Measurements from ENCODE around the gene TTC33. TPM values are rescaled to one million over a fixed set of nuclear protein-coding genes. Genes with fewer than 3 reads are reported as not detected.

Gene TTC33
- polyA plus RNA-seq, 1 of the 3 experiments (the other 2 are of a cell fraction), result 2.2 TPM

DNA sequence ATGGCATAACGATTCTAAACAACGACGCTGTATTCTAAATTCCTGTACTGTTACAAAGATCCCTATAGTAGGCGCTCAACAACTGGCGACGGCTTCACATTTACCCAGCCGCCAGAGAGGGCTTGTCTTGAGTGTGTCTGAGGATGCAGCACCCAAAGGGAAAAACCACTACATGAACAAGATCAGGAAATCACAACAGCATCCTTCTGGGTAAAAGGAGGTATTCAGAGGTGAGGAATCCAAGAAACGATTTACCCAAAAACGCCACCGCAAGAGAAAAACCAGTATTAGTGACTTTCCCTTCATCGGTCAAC, 711 bp downstream of the TTC33 start (continued):
- TF ChIP-seq PBX3 (IDR thresholded peaks at IDR 0.05) (no peak), GATA2 (CRISPR knock-in tag; IDR thresholded peaks at IDR 0.05) (no peak), RCOR1 (IDR thresholded peaks at IDR 0.05; ENCODE audit: low read length) (no peak), JUND (IDR thresholded peaks at IDR 0.05) (no peak)
- TF ChIP-seq, protein P1, sequence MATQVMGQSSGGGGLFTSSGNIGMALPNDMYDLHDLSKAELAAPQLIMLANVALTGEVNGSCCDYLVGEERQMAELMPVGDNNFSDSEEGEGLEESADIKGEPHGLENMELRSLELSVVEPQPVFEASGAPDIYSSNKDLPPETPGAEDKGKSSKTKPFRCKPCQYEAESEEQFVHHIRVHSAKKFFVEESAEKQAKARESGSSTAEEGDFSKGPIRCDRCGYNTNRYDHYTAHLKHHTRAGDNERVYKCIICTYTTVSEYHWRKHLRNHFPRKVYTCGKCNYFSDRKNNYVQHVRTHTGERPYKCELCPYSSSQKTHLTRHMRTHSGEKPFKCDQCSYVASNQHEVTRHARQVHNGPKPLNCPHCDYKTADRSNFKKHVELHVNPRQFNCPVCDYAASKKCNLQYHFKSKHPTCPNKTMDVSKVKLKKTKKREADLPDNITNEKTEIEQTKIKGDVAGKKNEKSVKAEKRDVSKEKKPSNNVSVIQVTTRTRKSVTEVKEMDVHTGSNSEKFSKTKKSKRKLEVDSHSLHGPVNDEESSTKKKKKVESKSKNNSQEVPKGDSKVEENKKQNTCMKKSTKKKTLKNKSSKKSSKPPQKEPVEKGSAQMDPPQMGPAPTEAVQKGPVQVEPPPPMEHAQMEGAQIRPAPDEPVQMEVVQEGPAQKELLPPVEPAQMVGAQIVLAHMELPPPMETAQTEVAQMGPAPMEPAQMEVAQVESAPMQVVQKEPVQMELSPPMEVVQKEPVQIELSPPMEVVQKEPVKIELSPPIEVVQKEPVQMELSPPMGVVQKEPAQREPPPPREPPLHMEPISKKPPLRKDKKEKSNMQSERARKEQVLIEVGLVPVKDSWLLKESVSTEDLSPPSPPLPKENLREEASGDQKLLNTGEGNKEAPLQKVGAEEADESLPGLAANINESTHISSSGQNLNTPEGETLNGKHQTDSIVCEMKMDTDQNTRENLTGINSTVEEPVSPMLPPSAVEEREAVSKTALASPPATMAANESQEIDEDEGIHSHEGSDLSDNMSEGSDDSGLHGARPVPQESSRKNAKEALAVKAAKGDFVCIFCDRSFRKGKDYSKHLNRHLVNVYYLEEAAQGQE (IDR thresholded peaks at IDR 0.05; ENCODE audit: low read depth, low read length), result no peak

GRCh38 chr5:40754381-40755092, 1.2 kb downstream of the TTC33 start:
- TF ChIP-seq GATA2 (CRISPR knock-in tag; IDR thresholded peaks at IDR 0.05), result no peak
- TF ChIP-seq JUND (IDR thresholded peaks at IDR 0.05), result no peak
- no peak for TF ChIP-seq RXRA (IDR thresholded peaks at IDR 0.05; ENCODE audit: borderline replicate concordance, low read depth)
- TF ChIP-seq MXI1 (IDR thresholded peaks at IDR 0.05; ENCODE audit: low read depth, low read length), result no peak
- TF ChIP-seq EZH2phosphoT487 (IDR thresholded peaks at IDR 0.05; ENCODE audit: borderline replicate concordance, low read depth), result no peak
- no peak for TF ChIP-seq SIN3A (IDR thresholded peaks at IDR 0.05; ENCODE audit: borderline replicate concordance, low read depth, low read length)
- no peak for TF ChIP-seq NRF1 (IDR thresholded peaks at IDR 0.05; ENCODE audit: low read depth, low read length)
- no peak for TF ChIP-seq TAF1 (IDR thresholded peaks at IDR 0.05; ENCODE audit: borderline replicate concordance, low read depth, low read length)
- TF ChIP-seq GABPA (IDR thresholded peaks at IDR 0.05; ENCODE audit: low read depth), result no peak
- TF ChIP-seq ELF1 (IDR thresholded peaks at IDR 0.05), result no peak
- no peak for TF ChIP-seq RCOR1 (IDR thresholded peaks at IDR 0.05; ENCODE audit: low read length)
- peaks cover 2 to 5% of the 10 kb centered on the region in 2 experiments for H3K36me3 ChIP-seq (replicated peaks in 1 of 2; ENCODE audit: control insufficient read depth in 1 of 2, insufficient read depth in 2 of 2, low read length in 1 of 2)
- H3K9me3 ChIP-seq, result no peaks in the 10 kb centered on the region
- peak overlapping the region; percentile 97 for H3K4me3 ChIP-seq (ENCODE audit: low read depth in 2 of 2, low read length in 1 of 2)
- H4K20me1 ChIP-seq (ENCODE audit: insufficient read depth), result no peaks in the 10 kb centered on the region
- no peak for DNase-seq
- H3F3A ChIP-seq (replicated peaks; ENCODE audit: insufficient read depth), result peaks cover 17% of the 10 kb centered on the region
- no peaks in the 10 kb centered on the region for H3K9me2 ChIP-seq
- CTCF ChIA-PET, result interaction anchor here (1.0 to 1.9 kb wide), 6 partner anchors 8 to 43 kb away, joined by 3 to 8 read pairs (median 4); partner anchors contain the start of gene PRKAA1
- H3K79me2 ChIP-seq (ENCODE audit: insufficient read depth), result peaks cover 39% of the 10 kb centered on the region
- 26% methylated on average over 6 of the region's 6 CpGs for WGBS (ENCODE audit: low lambda C conversion rate)
- H2AFZ ChIP-seq (ENCODE audit: low read depth), result peak overlapping the region; percentile 81; the same call in 1 of the 2 replicates
- peak overlapping the region; percentile 82 to 90 for H3K27ac ChIP-seq (ENCODE audit: low read depth in 2 of 2, low read length in 1 of 2)
- POLR2A ChIA-PET, result interaction anchor here (0.9 kb wide), 1 partner anchor 81 kb away, joined by 3 read pairs; no protein-coding TSS in a partner anchor
- H3K4me2 ChIP-seq, result peak overlapping the region; percentile 84
- H3K27me3 ChIP-seq (ENCODE audit: insufficient read depth), result no peaks in the 10 kb centered on the region
- peak overlapping the region; percentile 90; the same call in 1 of the 2 replicates for H3K9ac ChIP-seq
- peaks cover 0 to 6% of the 10 kb centered on the region in 2 experiments; a peak in 2 of 4 replicates for H3K4me1 ChIP-seq (ENCODE audit: control insufficient read depth in 1 of 2, insufficient read depth in 2 of 2, low read depth in 1 of 2, low read length in 1 of 2)

All from SK-N-SH (cell line).